ENCODE results near the gene SOX15. TPM values are rescaled to one million over a fixed set of nuclear protein-coding genes. Genes with fewer than 3 reads are reported as not detected.
A peak's percentile ranks its signal among the peaks of the same experiment; 100 is the strongest.

SOX15 gene
- 11.2 and 11.6 TPM in 2 replicates for polyA plus RNA-seq (2013)

GRCh38 chr17:7589891-7590691, at the start of gene SOX15:
TSS of gene SOX15 (minus strand) at chr17:7590094. CDS start at chr17:7589676, 418 bp downstream.
- Histone ChIP-seq H3K4me1 (ENCODE audit: control insufficient read depth in 1 of 2, insufficient read depth in 2 of 2, low read length in 2 of 2) (peaks cover 30 to 31% of the 10 kb centered on the region in 2 experiments), H2AFZ (ENCODE audit: insufficient read depth, low read length, poor library complexity) (peak within 1 kb of the TSS; percentile 50), H3K36me3 (ENCODE audit: control insufficient read depth in 1 of 2, insufficient read depth in 2 of 2, low read length in 2 of 2) (peaks cover 56 to 65% of the 10 kb centered on the region in 2 experiments), H3K9ac (ENCODE audit: low read length) (peak within 1 kb of the TSS; percentile 80), H3K27me3 (ENCODE audit: insufficient read depth, low read length) (no peaks in the 10 kb centered on the region), H3K79me1 (ENCODE audit: low read length) (peaks cover 8% of the 10 kb centered on the region), H2BK120ac (ENCODE audit: insufficient read depth, low read length, poor library complexity) (peak within 1 kb of the TSS; percentile 75), H2AK5ac (ENCODE audit: low read length) (peak within 1 kb of the TSS; percentile 86), H3K9me3 (ENCODE audit: insufficient read depth, low read depth, low read length) (peaks cover 4% of the 10 kb centered on the region), H3K79me2 (ENCODE audit: control insufficient read depth, insufficient read depth, low read length, poor library complexity) (peaks cover 4% of the 10 kb centered on the region), H3K14ac (ENCODE audit: low read length) (peak within 1 kb of the TSS; percentile 55), H3K18ac (ENCODE audit: low read length) (peak within 1 kb of the TSS; percentile 77), H3K4me3 (ENCODE audit: low read depth, low read length) (peak within 1 kb of the TSS; percentile 68), H4K91ac (ENCODE audit: low read depth, low read length) (peak within 1 kb of the TSS; percentile 65), H3K4me2 (ENCODE audit: low read length) (peak within 1 kb of the TSS; percentile 85), H3K23ac (ENCODE audit: low read length) (no peak within 1 kb of the TSS), H2BK5ac (ENCODE audit: low read depth, low read length, poor library complexity) (peak within 1 kb of the TSS; percentile 55), H4K8ac (ENCODE audit: low read depth, low read length) (peak within 1 kb of the TSS; percentile 57), H3K4ac (ENCODE audit: low read depth, low read length) (peak within 1 kb of the TSS; percentile 24), H4K12ac (ENCODE audit: low read depth, low read length) (peak within 1 kb of the TSS; percentile 27), H2BK12ac (ENCODE audit: low read length) (peak within 1 kb of the TSS; percentile 41), H3K27ac (ENCODE audit: low read depth, low read length) (peak within 1 kb of the TSS; percentile 81)
- WGBS (ENCODE audit: extremely low coverage, insufficient coverage, insufficient read length), result no CpG with 5 or more reads among the region's 24 CpGs
- DNase-seq, result peak; percentile 69 to 82

GRCh38 chr17:7636163-7636562, 46.3 kb upstream of the SOX15 start:
- H2BK12ac ChIP-seq (ENCODE audit: low read length), result no peak overlapping the region
- no peak overlapping the region for H2AFZ ChIP-seq (ENCODE audit: insufficient read depth, low read length, poor library complexity)
- no peak overlapping the region for H4K91ac ChIP-seq (ENCODE audit: low read depth, low read length)
- no peak overlapping the region for H3K14ac ChIP-seq (ENCODE audit: low read length)
- no peak overlapping the region for H3K18ac ChIP-seq (ENCODE audit: low read length)
- H3K27ac ChIP-seq (ENCODE audit: low read depth, low read length), result no peak overlapping the region
- no peak overlapping the region for H3K4ac ChIP-seq (ENCODE audit: low read depth, low read length)
- no peak overlapping the region for H2AK5ac ChIP-seq (ENCODE audit: low read length)
- no peaks in the 10 kb centered on the region for H3K79me2 ChIP-seq (ENCODE audit: control insufficient read depth, insufficient read depth, low read length, poor library complexity)
- no CpG with 5 or more reads among the region's 5 CpGs for WGBS (ENCODE audit: extremely low coverage, insufficient coverage, insufficient read length)
- no peak overlapping the region for H2BK120ac ChIP-seq (ENCODE audit: insufficient read depth, low read length, poor library complexity)
- H3K79me1 ChIP-seq (ENCODE audit: low read length), result no peaks in the 10 kb centered on the region
- no peak overlapping the region for H3K4me2 ChIP-seq (ENCODE audit: low read length)
- no peaks in the 10 kb centered on the region for H3K4me1 ChIP-seq (ENCODE audit: control insufficient read depth in 1 of 2, insufficient read depth in 2 of 2, low read length in 2 of 2)
- H3K9ac ChIP-seq (ENCODE audit: low read length), result no peak overlapping the region
- no peaks in the 10 kb centered on the region for H3K9me3 ChIP-seq (ENCODE audit: insufficient read depth, low read depth, low read length)
- no peaks in the 10 kb centered on the region for H3K27me3 ChIP-seq (ENCODE audit: insufficient read depth, low read length)
- no peak for DNase-seq
- H2BK5ac ChIP-seq (ENCODE audit: low read depth, low read length, poor library complexity), result no peak overlapping the region
- H4K12ac ChIP-seq (ENCODE audit: low read depth, low read length), result no peak overlapping the region
- no peak overlapping the region for H4K8ac ChIP-seq (ENCODE audit: low read depth, low read length)
- no peaks in the 10 kb centered on the region for H3K36me3 ChIP-seq (ENCODE audit: control insufficient read depth in 1 of 2, insufficient read depth in 2 of 2, low read length in 2 of 2)
- H3K23ac ChIP-seq (ENCODE audit: low read length), result no peak overlapping the region
- H3K4me3 ChIP-seq (ENCODE audit: low read depth, low read length), result no peak overlapping the region

- no peak overlapping the region for H2BK120ac ChIP-seq (ENCODE audit: insufficient read depth, low read length, poor library complexity)
- no peak overlapping the region for H4K12ac ChIP-seq (ENCODE audit: low read depth, low read length)
- no peak overlapping the region for H2BK5ac ChIP-seq (ENCODE audit: low read depth, low read length, poor library complexity)
- H4K91ac ChIP-seq (ENCODE audit: low read depth, low read length), result no peak overlapping the region
- H3K18ac ChIP-seq (ENCODE audit: low read length), result no peak overlapping the region
- no peak overlapping the region for H4K8ac ChIP-seq (ENCODE audit: low read depth, low read length)
- H3K4ac ChIP-seq (ENCODE audit: low read depth, low read length), result no peak overlapping the region
- no peak overlapping the region for H2AFZ ChIP-seq (ENCODE audit: insufficient read depth, low read length, poor library complexity)
- no CpG with 5 or more reads among the region's 5 CpGs for WGBS (ENCODE audit: extremely low coverage, insufficient coverage, insufficient read length)
- no peak overlapping the region for H3K4me2 ChIP-seq (ENCODE audit: low read length)
- no peak overlapping the region for H3K14ac ChIP-seq (ENCODE audit: low read length)
- H3K79me1 ChIP-seq (ENCODE audit: low read length), result no peaks in the 10 kb centered on the region
- H3K36me3 ChIP-seq (ENCODE audit: control insufficient read depth in 1 of 2, insufficient read depth in 2 of 2, low read length in 2 of 2), result no peaks in the 10 kb centered on the region
- no peak overlapping the region for H3K27ac ChIP-seq (ENCODE audit: low read depth, low read length)
- H3K27me3 ChIP-seq (ENCODE audit: insufficient read depth, low read length), result no peaks in the 10 kb centered on the region
- no peak overlapping the region for H3K4me3 ChIP-seq (ENCODE audit: low read depth, low read length)
- DNase-seq, result peak in 1 of 2 donors; percentile 12
- H3K9me3 ChIP-seq (ENCODE audit: insufficient read depth, low read depth, low read length), result peaks cover 1% of the 10 kb centered on the region
- H3K9ac ChIP-seq (ENCODE audit: low read length), result no peak overlapping the region
- no peaks in the 10 kb centered on the region for H3K79me2 ChIP-seq (ENCODE audit: control insufficient read depth, insufficient read depth, low read length, poor library complexity)
- H2BK12ac ChIP-seq (ENCODE audit: low read length), result no peak overlapping the region
- no peaks in the 10 kb centered on the region for H3K4me1 ChIP-seq (ENCODE audit: control insufficient read depth in 1 of 2, insufficient read depth in 2 of 2, low read length in 2 of 2)
- no peak overlapping the region for H3K23ac ChIP-seq (ENCODE audit: low read length)
- no peak overlapping the region for H2AK5ac ChIP-seq (ENCODE audit: low read length)
Observed at GRCh38 chr17:7634384-7634783, 44.5 kb upstream of the SOX15 start.

GRCh38 chr17:7633093-7633492, 43.2 kb upstream of the SOX15 start:
- Histone ChIP-seq H3K23ac (ENCODE audit: low read length) (no peak overlapping the region), H4K12ac (ENCODE audit: low read depth, low read length) (no peak overlapping the region), H3K36me3 (ENCODE audit: control insufficient read depth in 1 of 2, insufficient read depth in 2 of 2, low read length in 2 of 2) (no peaks in the 10 kb centered on the region), H3K4me3 (ENCODE audit: low read depth, low read length) (no peak overlapping the region), H3K79me2 (ENCODE audit: control insufficient read depth, insufficient read depth, low read length, poor library complexity) (no peaks in the 10 kb centered on the region), H2BK12ac (ENCODE audit: low read length) (no peak overlapping the region), H2BK5ac (ENCODE audit: low read depth, low read length, poor library complexity) (no peak overlapping the region), H3K9ac (ENCODE audit: low read length) (no peak overlapping the region), H3K27ac (ENCODE audit: low read depth, low read length) (no peak overlapping the region), H4K8ac (ENCODE audit: low read depth, low read length) (no peak overlapping the region), H3K4me2 (ENCODE audit: low read length) (no peak overlapping the region), H2AK5ac (ENCODE audit: low read length) (no peak overlapping the region), H2AFZ (ENCODE audit: insufficient read depth, low read length, poor library complexity) (no peak overlapping the region), H3K9me3 (ENCODE audit: insufficient read depth, low read depth, low read length) (peaks cover 1% of the 10 kb centered on the region), H3K27me3 (ENCODE audit: insufficient read depth, low read length) (no peaks in the 10 kb centered on the region), H3K18ac (ENCODE audit: low read length) (no peak overlapping the region), H4K91ac (ENCODE audit: low read depth, low read length) (no peak overlapping the region), H2BK120ac (ENCODE audit: insufficient read depth, low read length, poor library complexity) (no peak overlapping the region), H3K14ac (ENCODE audit: low read length) (no peak overlapping the region), H3K79me1 (ENCODE audit: low read length) (no peaks in the 10 kb centered on the region), H3K4ac (ENCODE audit: low read depth, low read length) (no peak overlapping the region), H3K4me1 (ENCODE audit: control insufficient read depth in 1 of 2, insufficient read depth in 2 of 2, low read length in 2 of 2) (no peaks in the 10 kb centered on the region)
- DNase-seq, result no peak
- no CpG with 5 or more reads among the region's 2 CpGs for WGBS (ENCODE audit: extremely low coverage, insufficient coverage, insufficient read length)
